T1000 (cell line): Measurements from ENCODE around the gene PSIP1.
"Not testable (repeated sequence)": the region's sequence is repeated elsewhere in the genome, so short reads cannot be mapped to it uniquely, and the experiment has no call there.

Experiments
- DNase-seq: peaks from one replicate; lab custom pipeline; 2025; ENCODE audit warnings: mixed read lengths; lab: John Stamatoyannopoulos, UW

PSIP1 gene

GRCh38 chr9:15501803-15502202 lies 9.0 kb downstream of the PSIP1 start:
- DNase-seq = no peak

- DNase-seq = no peak
Measured at GRCh38 chr9:15501179-15501578, 9.6 kb downstream of the PSIP1 start.

DNA sequence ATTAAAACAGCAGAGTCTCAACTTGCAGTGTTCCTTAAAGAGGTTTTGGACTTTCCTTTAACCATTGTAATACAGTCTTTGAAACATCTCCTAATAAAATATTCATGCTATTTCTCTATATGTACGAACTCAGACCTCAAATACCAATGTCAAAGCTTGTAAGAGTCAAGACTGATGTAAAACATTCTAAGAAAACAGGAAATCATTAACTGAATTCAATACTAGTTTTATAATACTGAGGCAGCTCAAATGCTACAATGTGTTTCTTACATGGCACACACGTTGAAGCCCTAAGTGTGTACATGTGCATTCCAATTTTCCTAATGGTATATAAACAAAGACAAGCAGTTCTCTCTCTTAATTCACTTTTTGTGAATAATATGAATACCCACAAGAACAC lies 11.6 kb downstream of the PSIP1 start:
- no peak for DNase-seq

DNA sequence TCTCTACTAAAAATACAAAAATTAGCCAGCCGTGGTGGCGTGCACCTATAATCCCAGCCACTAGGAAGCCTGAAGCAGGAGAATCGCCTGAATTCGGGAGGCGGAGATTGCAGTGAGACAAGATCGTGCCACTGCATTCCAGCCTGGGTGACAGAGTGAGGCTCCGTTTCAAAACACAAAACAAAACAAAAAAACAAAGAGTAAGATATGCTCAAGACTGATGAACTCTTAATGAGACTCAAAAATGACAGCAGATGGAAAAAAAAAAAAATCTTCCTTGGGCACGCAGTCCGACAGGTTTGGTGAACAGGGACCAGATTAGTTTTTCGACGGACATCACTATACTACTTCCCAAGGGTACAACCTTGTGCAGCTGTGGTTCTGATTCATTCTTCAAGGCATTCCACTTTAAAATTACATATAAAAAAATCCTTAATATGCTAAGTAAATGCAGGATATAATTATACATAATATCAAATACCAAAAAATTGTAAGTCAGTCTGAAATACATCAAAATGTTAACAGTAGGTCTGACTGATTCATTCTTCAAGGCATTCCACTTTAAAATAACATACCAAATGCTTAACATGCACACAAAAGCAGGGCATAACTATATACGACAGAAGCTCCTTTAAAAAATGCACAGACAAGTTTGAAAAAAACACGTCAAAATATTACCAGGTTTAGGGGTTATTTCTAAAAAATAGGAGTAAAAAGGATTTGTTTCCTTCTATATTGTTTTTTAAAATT lies 12.3 kb downstream of the PSIP1 start:
- no peak for DNase-seq

DNA sequence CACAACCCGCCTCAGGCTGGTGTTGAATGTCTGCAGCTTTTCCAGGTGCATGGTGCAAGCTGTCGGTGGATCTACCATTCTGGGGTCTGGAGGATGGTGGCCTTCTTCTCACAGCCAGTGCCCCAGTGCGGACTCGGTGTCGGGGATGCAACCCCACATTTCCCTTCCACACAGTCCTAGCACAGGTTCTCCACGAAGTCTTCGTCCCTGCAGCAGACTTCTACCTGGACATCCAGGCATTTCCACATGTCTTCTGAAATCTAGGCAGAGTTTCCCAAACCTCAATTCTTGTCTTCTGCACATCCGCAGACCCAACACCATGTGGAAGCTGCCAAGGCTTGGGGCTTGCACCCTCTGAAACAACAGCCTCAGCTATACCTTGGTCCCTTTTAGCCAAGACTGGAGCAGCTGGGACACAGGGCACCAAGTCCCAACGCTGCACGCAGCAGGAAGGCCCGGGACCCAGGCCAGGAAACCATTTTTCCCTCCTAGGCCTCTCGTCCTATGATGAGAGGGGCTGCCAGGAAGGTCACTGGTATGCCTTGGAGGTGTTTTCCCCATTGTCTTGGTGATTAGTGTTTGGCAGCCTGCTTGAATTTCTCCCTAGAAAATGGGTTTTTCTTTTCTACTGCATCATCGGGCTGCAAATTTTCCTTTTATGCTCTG lies 18.2 kb downstream of the PSIP1 start:
- DNase-seq = no peak

GRCh38 chr9:15491950-15492349 lies 18.8 kb downstream of the PSIP1 start:
- no peak for DNase-seq

- DNase-seq = no peak
Measured at GRCh38 chr9:15485836-15486666, 24.7 kb downstream of the PSIP1 start.

GRCh38 chr9:15484802-15485201 lies 26.0 kb downstream of the PSIP1 start:
- DNase-seq = no peak

- no peak for DNase-seq
Measured at GRCh38 chr9:15482146-15482545, 28.6 kb downstream of the PSIP1 start.

GRCh38 chr9:15480028-15480427 lies 30.7 kb downstream of the PSIP1 start:
- DNase-seq = no peak

GRCh38 chr9:15475923-15476536 lies 34.7 kb downstream of the PSIP1 start:
- DNase-seq = no peak

DNA sequence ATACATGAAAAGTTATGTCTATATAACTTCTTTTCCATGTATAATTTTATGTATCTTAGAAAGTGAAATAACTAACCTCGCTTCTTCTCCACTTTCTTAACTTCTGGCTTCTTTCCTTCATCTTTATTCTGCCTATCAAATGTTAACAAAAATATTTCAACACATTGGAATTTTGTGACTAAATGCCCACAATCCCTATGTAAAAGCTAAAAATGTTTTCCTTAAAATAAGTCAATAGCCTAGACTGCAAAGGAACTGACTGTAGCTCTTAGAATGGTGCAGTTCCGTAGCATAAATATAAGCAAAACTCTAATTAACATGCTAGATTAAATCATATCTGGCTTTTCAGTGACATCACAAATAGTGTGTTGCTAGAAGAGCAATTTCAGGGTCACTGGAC lies 40.9 kb downstream of the PSIP1 start:
- no peak for DNase-seq

DNA sequence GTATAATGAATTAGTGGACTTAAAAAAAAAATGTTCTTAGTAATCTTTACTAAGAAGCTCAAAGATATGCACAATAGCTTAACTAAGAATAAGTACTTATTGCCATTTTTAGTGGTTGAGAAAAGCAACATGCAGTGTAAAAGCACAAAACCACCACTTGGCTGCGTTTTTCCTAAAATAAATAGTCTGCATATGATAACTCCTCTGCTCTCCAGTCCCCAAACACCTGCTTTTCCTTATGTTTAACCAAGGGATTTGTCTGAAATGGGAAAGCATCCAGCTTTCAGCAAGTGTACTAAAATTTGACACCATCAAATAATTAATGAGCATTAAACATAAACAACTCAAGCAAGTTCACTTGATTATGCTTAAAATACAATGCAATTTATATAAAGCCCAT lies 41.4 kb downstream of the PSIP1 start:
- DNase-seq = no peak

- DNase-seq = no peak
Measured at GRCh38 chr9:15468145-15468544, 42.6 kb downstream of the PSIP1 start.

GRCh38 chr9:15461601-15462000 lies 49.2 kb downstream of the PSIP1 start:
- no peak for DNase-seq

- no peak for DNase-seq
Measured at GRCh38 chr9:15461056-15461455, 49.7 kb downstream of the PSIP1 start.

DNA sequence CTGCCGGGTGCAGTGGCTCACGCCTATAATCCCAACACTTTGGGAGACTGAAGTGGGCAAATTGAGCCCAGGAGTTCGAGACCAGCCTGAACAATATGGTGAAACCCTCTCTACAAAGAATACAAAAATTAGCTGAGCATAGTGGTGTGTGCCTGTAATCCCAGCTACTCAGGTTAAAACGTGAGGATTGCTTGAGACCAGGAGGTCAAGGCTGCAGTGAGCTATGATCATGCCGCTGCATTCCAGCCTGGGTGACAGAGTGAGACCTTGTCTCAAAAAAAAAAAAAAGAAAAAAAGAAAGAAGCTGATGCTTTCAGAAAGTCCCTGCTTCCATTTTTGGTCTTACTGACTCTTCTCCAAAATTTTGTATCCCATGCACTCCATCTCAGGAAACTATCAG lies 56.8 kb downstream of the PSIP1 start:
- no peak for DNase-seq

DNA sequence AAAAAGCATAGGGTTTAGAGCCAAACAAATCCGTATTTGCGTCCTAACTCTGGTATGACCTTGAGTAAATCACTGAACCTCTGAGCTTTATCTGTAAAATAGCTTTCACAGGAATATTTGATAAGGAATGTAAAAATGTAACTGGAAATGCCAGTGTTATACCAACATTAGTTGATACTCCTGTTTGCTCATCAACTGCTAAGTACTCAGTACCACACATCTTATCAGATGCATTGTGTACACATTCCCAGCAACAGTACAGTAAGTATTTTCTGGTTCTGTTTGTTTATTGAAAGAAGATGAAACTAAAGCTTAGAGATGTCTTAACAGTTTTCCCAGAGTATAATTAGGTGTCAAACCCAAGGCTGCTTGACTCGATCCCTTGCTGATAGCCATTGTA lies 66.6 kb downstream of the PSIP1 start:
- DNase-seq = no peak

DNA sequence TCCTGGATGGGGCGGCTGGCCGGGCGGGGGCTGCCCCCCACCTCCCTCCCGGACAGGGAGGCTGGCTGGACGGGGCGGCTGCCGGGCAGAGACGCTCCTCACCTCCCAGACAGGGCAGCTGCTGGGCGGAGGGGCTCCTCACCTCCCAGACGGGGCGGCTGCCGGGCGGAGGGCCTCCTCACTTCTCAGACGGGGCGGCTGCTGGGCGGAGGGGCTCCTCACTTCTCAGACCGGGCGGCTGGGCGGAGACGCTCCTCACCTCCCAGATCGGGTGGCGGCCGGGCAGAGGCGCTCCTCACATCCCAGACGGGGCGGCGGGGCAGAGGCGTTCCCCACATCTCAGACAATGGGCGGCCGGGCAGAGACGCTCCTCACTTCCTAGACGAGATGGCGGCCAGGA lies 68.5 kb downstream of the PSIP1 start:
- not testable (repeated sequence) for DNase-seq

DNA sequence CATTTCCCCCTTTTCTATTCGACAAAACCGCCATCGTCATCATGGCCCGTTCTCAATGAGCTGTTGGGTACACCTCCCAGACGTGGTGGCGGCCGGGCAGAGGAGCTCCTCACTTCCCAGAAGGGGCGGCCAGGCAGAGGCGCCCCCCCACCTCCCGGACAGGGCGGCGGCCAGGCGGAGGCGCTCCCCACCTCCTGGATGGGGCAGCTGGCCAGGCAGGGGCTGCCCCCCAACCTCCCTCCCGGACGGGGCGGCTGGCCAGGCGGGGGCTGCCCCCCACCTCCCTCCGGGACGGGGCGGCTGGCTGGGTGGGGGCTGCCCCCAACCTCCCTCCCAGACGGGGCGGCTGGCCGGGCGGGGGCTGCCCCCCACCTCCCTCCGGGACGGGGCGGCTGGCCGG lies 68.9 kb downstream of the PSIP1 start:
- DNase-seq = not testable (repeated sequence)

DNA sequence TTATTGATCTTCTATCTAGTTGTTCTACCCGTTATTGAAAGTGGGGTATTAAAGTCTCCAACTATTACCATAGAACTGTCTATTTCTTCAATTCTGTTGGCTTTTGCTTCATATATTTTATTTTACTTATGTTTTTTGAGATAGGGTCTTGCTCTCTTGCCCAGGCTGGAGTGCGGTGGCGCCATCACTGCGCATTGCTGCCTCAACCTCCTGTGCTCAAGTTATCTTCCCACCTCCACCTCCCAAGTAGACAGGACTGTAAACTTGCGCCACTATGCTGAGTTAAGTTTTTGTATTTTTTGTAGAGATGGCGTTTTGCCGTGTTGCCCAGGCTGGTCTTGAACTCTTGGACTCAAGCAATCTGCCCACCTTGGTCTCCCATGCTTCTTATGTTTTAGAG lies 71.9 kb downstream of the PSIP1 start:
- no peak for DNase-seq

DNA sequence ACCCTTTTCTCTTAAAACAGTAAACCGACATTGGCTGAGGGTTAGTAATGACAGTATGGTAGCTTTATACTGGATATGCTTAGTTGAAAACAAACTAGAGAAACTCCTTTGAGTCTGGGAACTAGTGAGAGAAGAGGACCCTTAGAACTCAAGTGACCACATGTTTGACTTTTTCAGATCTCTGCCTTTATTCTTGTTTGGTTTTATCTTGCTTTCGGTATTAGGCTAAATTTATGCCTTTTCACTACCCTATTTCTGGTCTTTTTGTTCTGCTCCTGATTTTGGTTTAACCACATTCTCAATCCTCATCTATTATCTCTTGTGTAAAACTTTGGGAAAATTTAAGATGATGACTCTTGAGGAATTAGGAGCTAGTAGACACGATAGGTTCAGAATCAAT lies 77.1 kb downstream of the PSIP1 start:
- no peak for DNase-seq
